HEK293 (cell line): Measurements from ENCODE around the gene ALOX12.

ENCODE experiments used
- CTCF ChIA-PET: fragments of 350-600 bp; formaldehyde crosslinking; extraction: SDS; loops from one replicate; lab custom pipeline; 2021; ENCODE audit warnings: antibody characterized with exemption; lab: Yijun Ruan, JAX
- POLR2A ChIA-PET: fragments of 300-600 bp; formaldehyde crosslinking; extraction: SDS; loops from one replicate; lab custom pipeline; 2020; ENCODE audit warnings: antibody characterized with exemption, inconsistent platforms; lab: Yijun Ruan, JAX
- H3K27ac ChIP-seq: fragments of 200-500 bp; sonication (Bioruptor generic); 2 replicates; pipeline ENCODE4 v1.5.1; 2014; ENCODE audit warnings: low read depth, low read length, control low read depth, inconsistent platforms; ENCODE audit errors: extremely low read depth
- H3K36me3 ChIP-seq, 2 experiments: fragments of 200-500 bp in 1 of 2; sonication (Bioruptor generic) in 1 of 2; 1 replicate in 1 of 2; 2 replicates in 1 of 2; pipeline ENCODE4 v1.5.1; 2014 to 2017; ENCODE audit warnings: inconsistent platforms in 2 of 2, low read length in 2 of 2; ENCODE audit not compliant: control insufficient read depth in 2 of 2, insufficient read depth in 1 of 2
- H3K4me1 ChIP-seq: fragments of 200-500 bp; sonication (Bioruptor generic); 2 replicates; pipeline ENCODE4 v1.5.1; 2014; ENCODE audit warnings: mild to moderate bottlenecking, low read length, inconsistent platforms; ENCODE audit not compliant: control insufficient read depth, insufficient read depth
- H3K4me3 ChIP-seq: 2 replicates; pipeline ENCODE4 v1.5.1; 2011; ENCODE audit warnings: low read depth, mild to moderate bottlenecking, control low read depth, low read length, moderate library complexity
- H3K9me3 ChIP-seq: fragments of 200-500 bp; sonication (Bioruptor generic); 2 replicates; pipeline ENCODE4 v1.5.1; 2014; ENCODE audit warnings: low read depth, low read length, inconsistent platforms; ENCODE audit not compliant: control insufficient read depth, insufficient read depth
- AEBP2 ChIP-seq: fragments of 450-650 bp; formaldehyde crosslinking; IDR thresholded peaks from 2 replicates; pipeline ENCODE4 v1.5.1; 2016; ENCODE audit warnings: missing biosample characterization, missing genetic modification characterization, borderline replicate concordance
- CTCF ChIP-seq: fragments of 450-650 bp; formaldehyde crosslinking; IDR thresholded peaks from 2 replicates; pipeline ENCODE4 v1.5.1; 2016; ENCODE audit warnings: missing biosample characterization, missing genetic modification characterization
- GLI2 ChIP-seq: fragments of 450-650 bp; formaldehyde crosslinking; IDR thresholded peaks from 2 replicates; pipeline ENCODE4; 2017; ENCODE audit warnings: missing biosample characterization, missing genetic modification characterization, low read depth, borderline replicate concordance
- IKZF3 ChIP-seq: fragments of 450-650 bp; IDR thresholded peaks from 2 replicates; pipeline ENCODE4 v1.5.0; 2018; ENCODE audit warnings: missing biosample characterization, mild to moderate bottlenecking, missing genetic modification characterization, moderate library complexity
- KLF1 ChIP-seq: fragments of 450-650 bp; formaldehyde crosslinking; IDR thresholded peaks from 2 replicates; pipeline ENCODE4 v1.5.1; 2016; ENCODE audit warnings: missing biosample characterization, missing genetic modification characterization
- KLF17 ChIP-seq: fragments of 450-650 bp; formaldehyde crosslinking; IDR thresholded peaks from 2 replicates; pipeline ENCODE4 v1.5.1; 2016; ENCODE audit warnings: missing biosample characterization, missing genetic modification characterization
- PRDM1 ChIP-seq: fragments of 450-650 bp; formaldehyde crosslinking; IDR thresholded peaks from 2 replicates; pipeline ENCODE4; 2016; ENCODE audit warnings: missing biosample characterization, missing genetic modification characterization
- WT1 ChIP-seq: fragments of 450-650 bp; formaldehyde crosslinking; IDR thresholded peaks from 2 replicates; pipeline ENCODE4 v1.5.1; 2016; ENCODE audit warnings: missing biosample characterization, missing genetic modification characterization
- ZNF2 ChIP-seq: fragments of 450-650 bp; formaldehyde crosslinking; IDR thresholded peaks from 2 replicates; pipeline ENCODE4 v1.5.1; 2016; ENCODE audit warnings: missing biosample characterization, missing genetic modification characterization
- ZNF248 ChIP-seq: fragments of 450-650 bp; formaldehyde crosslinking; IDR thresholded peaks from 2 replicates; pipeline ENCODE4 v1.5.1; 2017; ENCODE audit warnings: missing biosample characterization, missing genetic modification characterization
- ZNF324 ChIP-seq: fragments of 450-650 bp; formaldehyde crosslinking; IDR thresholded peaks from 2 replicates; pipeline ENCODE4 v1.5.1; 2016; ENCODE audit warnings: missing biosample characterization, missing genetic modification characterization
- ZNF350 ChIP-seq: fragments of 450-650 bp; formaldehyde crosslinking; IDR thresholded peaks from 2 replicates; pipeline ENCODE4 v1.5.0; 2017; ENCODE audit warnings: missing biosample characterization, mild to moderate bottlenecking, missing genetic modification characterization
- ZNF354C ChIP-seq: fragments of 450-650 bp; formaldehyde crosslinking; IDR thresholded peaks from 2 replicates; pipeline ENCODE4 v1.5.1; 2016; ENCODE audit warnings: missing biosample characterization, missing genetic modification characterization, low read depth, borderline replicate concordance
- ZNF394 ChIP-seq: fragments of 450-650 bp; formaldehyde crosslinking; IDR thresholded peaks from 2 replicates; pipeline ENCODE4 v1.5.1; 2016; ENCODE audit warnings: missing biosample characterization, missing genetic modification characterization, mild to moderate bottlenecking, moderate library complexity, borderline replicate concordance
- ZNF501 ChIP-seq: fragments of 450-650 bp; formaldehyde crosslinking; IDR thresholded peaks from 2 replicates; pipeline ENCODE4 v1.5.1; 2016; ENCODE audit warnings: missing biosample characterization, missing genetic modification characterization
- ZNF510 ChIP-seq: fragments of 450-650 bp; formaldehyde crosslinking; IDR thresholded peaks from 2 replicates; pipeline ENCODE4 v1.5.1; 2018; ENCODE audit warnings: mild to moderate bottlenecking, missing genetic modification characterization, missing biosample characterization; ENCODE audit not compliant: insufficient replicate concordance
- ZNF548 ChIP-seq: fragments of 450-650 bp; formaldehyde crosslinking; IDR thresholded peaks from 2 replicates; pipeline ENCODE4 v1.5.1; 2016; ENCODE audit warnings: missing biosample characterization, missing genetic modification characterization
- ZNF626 ChIP-seq: fragments of 450-650 bp; sonication (Bioruptor Pico); formaldehyde crosslinking; IDR thresholded peaks from 2 replicates; pipeline ENCODE4 v1.5.1; 2018; ENCODE audit warnings: missing biosample characterization, missing genetic modification characterization, inconsistent platforms
- ZNF664 ChIP-seq: fragments of 450-650 bp; formaldehyde crosslinking; IDR thresholded peaks from 2 replicates; pipeline ENCODE4 v1.5.1; 2016; ENCODE audit warnings: missing biosample characterization, missing genetic modification characterization

Gene ALOX12

GRCh38 chr17:7001318-7001961 is 5.6 kb downstream of the ALOX12 start:
- TF ChIP-seq ZNF2 (tag by site-specific recombination) (no peak), CTCF (tag by site-specific recombination) (peak; percentile 45; the same call in 1 of the 2 replicates)
- TF ChIP-seq, all 188 proteins: peak for 1
- peaks cover 10 to 65% of the 10 kb centered on the region in 2 experiments for H3K36me3 ChIP-seq
- H3K4me1 ChIP-seq, result no peaks in the 10 kb centered on the region
- no peaks in the 10 kb centered on the region for H3K9me3 ChIP-seq
- H3K27ac ChIP-seq, result no peak overlapping the region
- H3K4me3 ChIP-seq, result no peak overlapping the region
- CTCF ChIA-PET, result interaction anchor here (0.6 to 8.7 kb wide), 8 partner anchors 16 to 335 kb away, joined by 3 to 169 read pairs (median 5); partner anchors contain the start of gene SLC13A5
- POLR2A ChIA-PET, result no interaction called here

GRCh38 chr17:7002288-7003047 is 6.6 kb downstream of the ALOX12 start:
- CTCF ChIA-PET, result interaction anchor here (0.8 to 8.7 kb wide), 16 partner anchors 11 to 336 kb away, joined by 3 to 169 read pairs (median 4); partner anchors contain the start of genes RNASEK and SLC13A5
- H3K27ac ChIP-seq, result no peak overlapping the region
- POLR2A ChIA-PET, result interaction anchor here (1.0 to 1.3 kb wide), 2 partner anchors 9 kb away, joined by 3 to 5 read pairs; partner anchors contain the start of gene RNASEK
- no peak for TF ChIP-seq ZNF248 (tag by site-specific recombination)
- no peak for TF ChIP-seq ZNF510 (tag by site-specific recombination)
- TF ChIP-seq ZNF354C (tag by site-specific recombination), result no peak
- no peak for TF ChIP-seq ZNF501 (tag by site-specific recombination)
- no peak for TF ChIP-seq AEBP2 (tag by site-specific recombination)
- no peak for TF ChIP-seq ZNF350 (tag by site-specific recombination)
- TF ChIP-seq ZNF548, result no peak
- no peak for TF ChIP-seq GLI2 (tag by site-specific recombination)
- TF ChIP-seq ZNF394 (tag by site-specific recombination), result no peak
- TF ChIP-seq ZNF664, result no peak
- TF ChIP-seq PRDM1 (tag by site-specific recombination), result no peak
- no peak for TF ChIP-seq IKZF3
- no peak for TF ChIP-seq ZNF324
- no peak for TF ChIP-seq ZNF626 (tag by site-specific recombination)
- TF ChIP-seq KLF17 (tag by site-specific recombination), result no peak
- TF ChIP-seq WT1 (tag by site-specific recombination), result no peak
- TF ChIP-seq KLF1, result no peak
- H3K4me1 ChIP-seq, result no peaks in the 10 kb centered on the region
- H3K9me3 ChIP-seq, result no peaks in the 10 kb centered on the region
- peaks cover 10 to 61% of the 10 kb centered on the region in 2 experiments for H3K36me3 ChIP-seq
- H3K4me3 ChIP-seq, result no peak overlapping the region
